Stimulated activated naive CD8-positive, alpha-beta T cell treated with anti-CD3 and anti-CD28 coated beads, Interleukin-15, amount 100 ng/mL, for 72 hours (primary cell): Measurements from ENCODE around the gene SIPA1L3.
"Not testable (repeated sequence)": the region's sequence is repeated elsewhere in the genome, so short reads cannot be mapped to it uniquely, and the experiment has no call there.

ENCODE experiments used
- ATAC-seq: fragments of 150-1000 bp; cut with Tn5 transposase; 2 replicates; pipeline ENCODE4 v1.10.0; 2021; ENCODE audit warnings: mild to moderate bottlenecking, moderate library complexity
- DNase-seq, 2 donors: peaks; one replicate each; pipeline ENCODE4 v3.0.0; 2021 to 2022
- H3K27ac Mint-ChIP-seq, 2 donors: one replicate each; pipeline ENCODE4 v1.8.0; 2022; ENCODE audit warnings: mild to moderate bottlenecking in 2 of 2, mixed read lengths in 2 of 2, moderate library complexity in 2 of 2
- H3K27me3 Mint-ChIP-seq: one replicate; pipeline ENCODE4 v1.8.0; 2022; ENCODE audit warnings: mixed read lengths
- H3K4me1 Mint-ChIP-seq: one replicate; pipeline ENCODE4 v1.8.0; 2022; ENCODE audit warnings: mild to moderate bottlenecking, mixed read lengths
- H3K4me3 Mint-ChIP-seq, 2 donors: one replicate each; pipeline ENCODE4 v1.8.0; 2022; ENCODE audit warnings: mild to moderate bottlenecking in 2 of 2, mixed read lengths in 2 of 2, moderate library complexity in 1 of 2
- H3K9me3 Mint-ChIP-seq, 2 donors: one replicate each; pipeline ENCODE4 v1.8.0; 2022; ENCODE audit warnings: mixed read lengths in 2 of 2

Gene SIPA1L3

GRCh38 chr19:37906869-37907734, at the start of gene SIPA1L3:
Gene SIPA1L3 (plus strand): TSS chr19:37907208. CDS start chr19:38081566, 174,358 bp downstream.
- Mint-ChIP-seq H3K9me3 (no peaks in the 10 kb centered on the region), H3K27me3 (no peaks in the 10 kb centered on the region), H3K27ac (peak within 1 kb of the TSS; percentile 84 to 87), H3K4me1 (peaks cover 38% of the 10 kb centered on the region), H3K4me3 (peak within 1 kb of the TSS; percentile 78 to 95)
- DNase-seq (peak; percentile 90 to 94), ATAC-seq (peak; percentile 98)

GRCh38 chr19:37864501-37864900, 42.5 kb upstream of the SIPA1L3 start:
- Mint-ChIP-seq H3K4me3 (no peak overlapping the region), H3K9me3 (peaks cover 4 to 9% of the 10 kb centered on the region in 2 donors), H3K27ac (no peak overlapping the region), H3K4me1 (no peaks in the 10 kb centered on the region), H3K27me3 (peaks cover 1% of the 10 kb centered on the region)
- ATAC-seq, result no peak
- no peak for DNase-seq

GRCh38 chr19:37865930-37866329, 41.1 kb upstream of the SIPA1L3 start:
- H3K27ac Mint-ChIP-seq, H3K27me3 Mint-ChIP-seq, H3K4me3 Mint-ChIP-seq, ATAC-seq, DNase-seq, H3K4me1 Mint-ChIP-seq: not testable (repeated sequence)
- peaks cover 4 to 18% of the 10 kb centered on the region in 2 donors for H3K9me3 Mint-ChIP-seq

- no peak for DNase-seq
- Mint-ChIP-seq H3K4me1 (no peaks in the 10 kb centered on the region), H3K27ac (no peak overlapping the region)
Observed at GRCh38 chr19:37867831-37868230, 39.2 kb upstream of the SIPA1L3 start.

GRCh38 chr19:37869766-37870340, 37.2 kb upstream of the SIPA1L3 start:
- DNase-seq (no peak), ATAC-seq (no peak)
- H3K9me3 Mint-ChIP-seq, result peaks cover 7 to 18% of the 10 kb centered on the region in 2 donors
- peaks cover 17% of the 10 kb centered on the region for H3K27me3 Mint-ChIP-seq
- H3K27ac Mint-ChIP-seq, result peak overlapping the region in 1 of 2 donors; percentile 55
- H3K4me3 Mint-ChIP-seq, result no peak overlapping the region
- no peaks in the 10 kb centered on the region for H3K4me1 Mint-ChIP-seq

More at GRCh38 chr19:37867831-37868230, 39.2 kb upstream of the SIPA1L3 start:
- H3K27me3 Mint-ChIP-seq, result peaks cover 14% of the 10 kb centered on the region
- peaks cover 9 to 18% of the 10 kb centered on the region in 2 donors for H3K9me3 Mint-ChIP-seq
- H3K4me3 Mint-ChIP-seq, result no peak overlapping the region
- no peak for ATAC-seq

GRCh38 chr19:37872383-37872782, 34.6 kb upstream of the SIPA1L3 start:
- Mint-ChIP-seq H3K9me3 (peaks cover 5 to 18% of the 10 kb centered on the region in 2 donors), H3K4me3 (no peak overlapping the region), H3K4me1 (no peaks in the 10 kb centered on the region), H3K27me3 (peaks cover 17% of the 10 kb centered on the region), H3K27ac (no peak overlapping the region)
- DNase-seq (no peak), ATAC-seq (no peak)

GRCh38 chr19:37874784-37875183, 32.2 kb upstream of the SIPA1L3 start:
- Mint-ChIP-seq H3K27ac (no peak overlapping the region), H3K4me3 (no peak overlapping the region)

GRCh38 chr19:37876032-37876431, 31.0 kb upstream of the SIPA1L3 start:
- ATAC-seq, result no peak
- no peaks in the 10 kb centered on the region for H3K4me1 Mint-ChIP-seq
- H3K4me3 Mint-ChIP-seq, result no peak overlapping the region
- DNase-seq, result no peak
- peaks cover 9% of the 10 kb centered on the region for H3K27me3 Mint-ChIP-seq
- H3K27ac Mint-ChIP-seq, result peak overlapping the region in 1 of 2 donors; percentile 8
- H3K9me3 Mint-ChIP-seq, result peaks cover 0 to 9% of the 10 kb centered on the region in 2 donors

More at GRCh38 chr19:37874784-37875183, 32.2 kb upstream of the SIPA1L3 start:
- Mint-ChIP-seq H3K9me3 (peaks cover 7 to 9% of the 10 kb centered on the region in 2 donors), H3K27me3 (peaks cover 13% of the 10 kb centered on the region), H3K4me1 (no peaks in the 10 kb centered on the region)
- no peak for ATAC-seq
- no peak for DNase-seq

- no peak for DNase-seq
- Mint-ChIP-seq H3K4me1 (no peaks in the 10 kb centered on the region), H3K4me3 (no peak overlapping the region), H3K9me3 (peaks cover 0 to 9% of the 10 kb centered on the region in 2 donors), H3K27ac (no peak overlapping the region), H3K27me3 (peaks cover 9% of the 10 kb centered on the region)
- ATAC-seq, result no peak
Observed at GRCh38 chr19:37877147-37877546, 29.9 kb upstream of the SIPA1L3 start.

- no peaks in the 10 kb centered on the region for H3K9me3 Mint-ChIP-seq
- DNase-seq, result no peak
- ATAC-seq, result no peak
- H3K4me1 Mint-ChIP-seq, result no peaks in the 10 kb centered on the region
- no peak overlapping the region for H3K4me3 Mint-ChIP-seq
- no peak overlapping the region for H3K27ac Mint-ChIP-seq
- no peaks in the 10 kb centered on the region for H3K27me3 Mint-ChIP-seq
Observed at GRCh38 chr19:37885392-37885791, 21.6 kb upstream of the SIPA1L3 start.

GRCh38 chr19:37886571-37886970, 20.4 kb upstream of the SIPA1L3 start:
- H3K9me3 Mint-ChIP-seq, result no peaks in the 10 kb centered on the region
- peaks cover 3% of the 10 kb centered on the region for H3K27me3 Mint-ChIP-seq
- no peak for DNase-seq
- ATAC-seq, result no peak
- no peak overlapping the region for H3K27ac Mint-ChIP-seq
- no peak overlapping the region for H3K4me3 Mint-ChIP-seq
- no peaks in the 10 kb centered on the region for H3K4me1 Mint-ChIP-seq

GRCh38 chr19:37893845-37894575, 13.0 kb upstream of the SIPA1L3 start:
- no peak overlapping the region for H3K4me3 Mint-ChIP-seq
- no peak for ATAC-seq
- no peak overlapping the region for H3K27ac Mint-ChIP-seq
- H3K9me3 Mint-ChIP-seq, result no peaks in the 10 kb centered on the region
- H3K4me1 Mint-ChIP-seq, result peaks cover 5% of the 10 kb centered on the region
- H3K27me3 Mint-ChIP-seq, result peaks cover 10% of the 10 kb centered on the region
- no peak for DNase-seq

GRCh38 chr19:37896180-37896579, 10.8 kb upstream of the SIPA1L3 start:
- DNase-seq (no peak), ATAC-seq (no peak)
- H3K27ac Mint-ChIP-seq, result no peak overlapping the region
- H3K27me3 Mint-ChIP-seq, result peaks cover 10% of the 10 kb centered on the region
- H3K9me3 Mint-ChIP-seq, result no peaks in the 10 kb centered on the region
- H3K4me3 Mint-ChIP-seq, result no peak overlapping the region
- peaks cover 5% of the 10 kb centered on the region for H3K4me1 Mint-ChIP-seq

- H3K4me3 Mint-ChIP-seq, result no peak overlapping the region
- DNase-seq (no peak), ATAC-seq (no peak)
- no peaks in the 10 kb centered on the region for H3K9me3 Mint-ChIP-seq
- H3K27me3 Mint-ChIP-seq, result no peaks in the 10 kb centered on the region
- H3K4me1 Mint-ChIP-seq, result peaks cover 5% of the 10 kb centered on the region
- no peak overlapping the region for H3K27ac Mint-ChIP-seq
Observed at GRCh38 chr19:37899453-37899852, 7.6 kb upstream of the SIPA1L3 start.

- Mint-ChIP-seq H3K4me3 (no peak overlapping the region), H3K9me3 (no peaks in the 10 kb centered on the region), H3K4me1 (peaks cover 5% of the 10 kb centered on the region), H3K27ac (no peak overlapping the region), H3K27me3 (no peaks in the 10 kb centered on the region)
- no peak for DNase-seq
- ATAC-seq, result no peak
Observed at GRCh38 chr19:37899966-37900365, 7.0 kb upstream of the SIPA1L3 start.
